ENCODE measurements around the gene CC2D1A. TPM values are rescaled to one million over a fixed set of nuclear protein-coding genes. Genes with fewer than 3 reads are reported as not detected.
A peak's percentile ranks its signal among the peaks of the same experiment; 100 is the strongest.

CC2D1A gene
- total RNA-seq, 4 donors from 2014 or later: 29.3 to 36.4 (median 31.3) TPM

- WGBS, 2 donors: 92 to 94% methylated on average over 11 of the region's 11 CpGs
- H3K9me3 ChIP-seq: no peaks in the 10 kb centered on the region
- H3K27ac ChIP-seq: no peak overlapping the region
- DNase-seq: no peak
- intact Hi-C loops (cut with DNase I): no loop called here
- H3K4me3 ChIP-seq (replicated peaks in 1 of 3): no peak overlapping the region
- H3K4me1 ChIP-seq: peaks cover 4 to 7% of the 10 kb centered on the region in 2 donors
- TF ChIP-seq, protein P1, sequence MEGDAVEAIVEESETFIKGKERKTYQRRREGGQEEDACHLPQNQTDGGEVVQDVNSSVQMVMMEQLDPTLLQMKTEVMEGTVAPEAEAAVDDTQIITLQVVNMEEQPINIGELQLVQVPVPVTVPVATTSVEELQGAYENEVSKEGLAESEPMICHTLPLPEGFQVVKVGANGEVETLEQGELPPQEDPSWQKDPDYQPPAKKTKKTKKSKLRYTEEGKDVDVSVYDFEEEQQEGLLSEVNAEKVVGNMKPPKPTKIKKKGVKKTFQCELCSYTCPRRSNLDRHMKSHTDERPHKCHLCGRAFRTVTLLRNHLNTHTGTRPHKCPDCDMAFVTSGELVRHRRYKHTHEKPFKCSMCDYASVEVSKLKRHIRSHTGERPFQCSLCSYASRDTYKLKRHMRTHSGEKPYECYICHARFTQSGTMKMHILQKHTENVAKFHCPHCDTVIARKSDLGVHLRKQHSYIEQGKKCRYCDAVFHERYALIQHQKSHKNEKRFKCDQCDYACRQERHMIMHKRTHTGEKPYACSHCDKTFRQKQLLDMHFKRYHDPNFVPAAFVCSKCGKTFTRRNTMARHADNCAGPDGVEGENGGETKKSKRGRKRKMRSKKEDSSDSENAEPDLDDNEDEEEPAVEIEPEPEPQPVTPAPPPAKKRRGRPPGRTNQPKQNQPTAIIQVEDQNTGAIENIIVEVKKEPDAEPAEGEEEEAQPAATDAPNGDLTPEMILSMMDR (IDR thresholded peaks at IDR 0.05): no peak
- no peak for TF ChIP-seq POLR2A (IDR thresholded peaks at IDR 0.05)
- no peaks in the 10 kb centered on the region for H3K27me3 ChIP-seq
- peaks cover 0 to 12% of the 10 kb centered on the region in 2 donors for H3K36me3 ChIP-seq
Observed at GRCh38 chr19:13975870-13976269, 69.9 kb downstream of the CC2D1A start.

DNA sequence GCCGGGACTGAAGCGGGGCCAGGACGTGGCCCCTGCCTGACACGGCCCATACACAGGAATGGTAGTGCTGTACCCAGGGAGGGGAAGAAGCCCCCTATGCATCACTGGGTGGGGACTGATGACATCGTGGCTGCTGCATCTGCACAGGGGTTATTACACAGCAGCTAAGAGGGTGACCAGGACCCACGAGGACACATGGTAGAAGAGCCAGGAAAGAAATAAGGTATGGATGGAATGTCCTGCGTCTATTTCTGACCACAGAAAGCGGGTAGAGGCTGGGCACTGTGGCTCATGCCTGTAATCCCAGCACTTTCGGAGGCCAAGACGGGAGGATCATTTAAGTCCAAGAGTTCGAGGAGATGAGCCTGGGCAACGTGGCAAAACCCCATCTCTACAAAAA, 70.4 kb downstream of the CC2D1A start:
- peaks cover 0 to 12% of the 10 kb centered on the region in 2 donors for H3K36me3 ChIP-seq
- H3K27me3 ChIP-seq: no peaks in the 10 kb centered on the region
- no peaks in the 10 kb centered on the region for H3K9me3 ChIP-seq
- H3K4me1 ChIP-seq: peaks cover 4 to 7% of the 10 kb centered on the region in 2 donors
- intact Hi-C loops (cut with DNase I): no loop called here
- no peak for DNase-seq
- no peak for TF ChIP-seq POLR2A (IDR thresholded peaks at IDR 0.05)
- TF ChIP-seq, protein P1 (IDR thresholded peaks at IDR 0.05): no peak
- H3K27ac ChIP-seq: no peak overlapping the region
- H3K4me3 ChIP-seq (replicated peaks in 1 of 3): no peak overlapping the region
- WGBS, 2 donors: 92 to 95% methylated on average over 12 of the region's 12 CpGs

GRCh38 chr19:13977803-13978202, 71.8 kb downstream of the CC2D1A start:
- intact Hi-C loops (cut with DNase I): no loop called here
- 92 to 94% methylated on average over 9 to 10 of the region's 12 CpGs for WGBS, 2 donors
- Histone ChIP-seq H3K27me3 (no peaks in the 10 kb centered on the region), H3K4me1 (peaks cover 4 to 7% of the 10 kb centered on the region in 2 donors), H3K27ac (peak overlapping the region in 1 of 3 donors; percentile 28), H3K36me3 (peaks cover 4 to 16% of the 10 kb centered on the region in 2 donors), H3K4me3 (replicated peaks in 1 of 3) (peak overlapping the region in 1 of 3 donors; percentile 26), H3K9me3 (no peaks in the 10 kb centered on the region)
- no peak for DNase-seq
- no peak for TF ChIP-seq POLR2A (IDR thresholded peaks at IDR 0.05)
- TF ChIP-seq, protein P1 (IDR thresholded peaks at IDR 0.05): no peak

DNA sequence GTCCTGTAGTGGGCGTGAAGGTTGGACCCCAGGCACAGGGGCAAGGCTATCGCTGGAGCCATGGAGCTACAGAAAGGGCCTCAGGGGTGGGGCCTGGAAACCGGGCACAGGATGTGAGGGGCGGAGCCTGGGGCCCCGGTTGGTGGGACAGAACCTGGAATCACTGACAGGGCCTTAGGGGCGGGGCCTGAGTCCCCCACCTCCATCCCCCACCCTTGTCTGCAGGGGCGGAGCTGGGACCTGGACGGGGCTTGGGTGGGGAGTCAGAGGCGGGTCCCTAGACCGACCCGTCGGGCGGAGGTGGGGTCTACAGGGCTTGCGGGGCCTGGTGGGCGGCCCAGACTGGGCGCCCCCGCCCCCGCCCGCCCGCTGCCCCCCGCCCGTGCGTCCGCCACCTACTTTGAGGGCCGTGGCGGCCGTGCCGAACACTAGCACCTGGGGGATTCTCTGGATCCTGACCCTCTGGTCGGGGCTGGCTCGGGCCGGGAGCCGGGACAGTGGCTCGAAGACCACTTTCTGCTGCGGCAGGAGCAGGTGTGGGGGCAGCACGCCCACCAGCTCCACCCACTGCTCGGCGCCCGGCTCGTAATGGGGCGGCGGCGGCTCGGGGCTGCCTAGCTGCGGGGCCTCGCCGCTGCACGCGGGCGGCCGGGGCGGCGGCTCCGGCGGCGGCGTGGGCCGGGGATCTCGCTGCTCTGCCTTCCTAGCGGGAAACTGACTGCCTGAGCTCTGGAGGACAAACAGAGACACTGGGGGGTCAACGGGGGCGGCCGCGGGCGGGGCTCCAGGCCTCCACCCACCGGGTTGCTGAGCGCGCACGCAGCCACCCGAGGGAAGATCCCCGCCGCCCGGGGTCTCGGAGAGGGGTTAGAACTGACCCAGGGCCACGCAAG, 72.6 kb downstream of the CC2D1A start:
- H3K27me3 ChIP-seq: no peaks in the 10 kb centered on the region
- 42 to 57% methylated on average over 6 to 15 of the region's 74 CpGs for WGBS, 2 donors
- H3K4me1 ChIP-seq: peaks cover 4 to 7% of the 10 kb centered on the region in 2 donors
- H3K36me3 ChIP-seq: peaks cover 4 to 9% of the 10 kb centered on the region in 2 donors
- H3K9me3 ChIP-seq: no peaks in the 10 kb centered on the region
- peak; percentile 67 to 75 for DNase-seq
- peak overlapping the region in 1 of 3 donors; percentile 28 for H3K27ac ChIP-seq
- intact Hi-C loops (cut with DNase I): no loop called here
- TF ChIP-seq, protein P1 (IDR thresholded peaks at IDR 0.05): no peak
- TF ChIP-seq POLR2A (IDR thresholded peaks at IDR 0.05): no peak
- H3K4me3 ChIP-seq (replicated peaks in 1 of 3): peak overlapping the region in 1 of 3 donors; percentile 26

- Histone ChIP-seq H3K4me3 (replicated peaks in 1 of 3) (peak overlapping the region in 1 of 3 donors; percentile 26), H3K27ac (no peak overlapping the region), H3K36me3 (peaks cover 4 to 8% of the 10 kb centered on the region in 2 donors), H3K9me3 (no peaks in the 10 kb centered on the region), H3K27me3 (no peaks in the 10 kb centered on the region), H3K4me1 (peaks cover 4 to 7% of the 10 kb centered on the region in 2 donors)
- intact Hi-C loops (cut with DNase I): no loop called here
- no peak for DNase-seq
- TF ChIP-seq, protein P1 (IDR thresholded peaks at IDR 0.05): no peak
- no peak for TF ChIP-seq POLR2A (IDR thresholded peaks at IDR 0.05)
- 27 to 46% methylated on average over 4 to 9 of the region's 12 CpGs for WGBS, 2 donors
Observed at GRCh38 chr19:13979244-13979615, 73.2 kb downstream of the CC2D1A start.
